Nephron progenitor cell (in vitro differentiated cells): Measurements from ENCODE around the gene RBBP5.

Experiments
- DNase-seq: peaks from one replicate; pipeline ENCODE4 v3.0.0; 2021
- H3K27ac Mint-ChIP-seq: 2 replicates; pipeline ENCODE4 v1.8.0; 2021; ENCODE audit warnings: mild to moderate bottlenecking, moderate library complexity, mixed read lengths
- H3K27me3 Mint-ChIP-seq: 2 replicates; pipeline ENCODE4 v1.8.0; 2021; ENCODE audit warnings: mild to moderate bottlenecking, low read depth, mixed read lengths; ENCODE audit not compliant: poor library complexity
- H3K36me3 Mint-ChIP-seq: 2 replicates; pipeline ENCODE4 v1.8.0; 2021; ENCODE audit warnings: low read depth, mixed read lengths
- H3K4me1 Mint-ChIP-seq: 2 replicates; pipeline ENCODE4 v1.8.0; 2021; ENCODE audit warnings: mixed read lengths
- H3K4me3 Mint-ChIP-seq: 2 replicates; pipeline ENCODE4 v1.8.0; 2021; ENCODE audit warnings: mild to moderate bottlenecking, moderate library complexity, mixed read lengths
- H3K9me3 Mint-ChIP-seq: 2 replicates; pipeline ENCODE4 v1.8.0; 2021; ENCODE audit warnings: mild to moderate bottlenecking, moderate library complexity, mixed read lengths
- CTCF ChIP-seq: fragments of 200-600 bp; sonication (generic); IDR thresholded peaks from 2 replicates; pipeline ENCODE4 v1.5.0; 2021; ENCODE audit warnings: antibody characterized with exemption

RBBP5 gene

GRCh38 chr1:205140113-205140512, 18.3 kb upstream of the RBBP5 start:
- Mint-ChIP-seq H3K27me3 (peaks cover 10% of the 10 kb centered on the region), H3K27ac (no peak overlapping the region), H3K36me3 (peaks cover 9% of the 10 kb centered on the region), H3K9me3 (peaks cover 16% of the 10 kb centered on the region), H3K4me1 (no peaks in the 10 kb centered on the region), H3K4me3 (no peak overlapping the region)
- DNase-seq: no peak
- no peak for TF ChIP-seq CTCF

- no peak overlapping the region for H3K4me3 Mint-ChIP-seq
- no peak for DNase-seq
- peaks cover 9% of the 10 kb centered on the region for H3K36me3 Mint-ChIP-seq
- H3K27me3 Mint-ChIP-seq: peaks cover 11% of the 10 kb centered on the region
- no peak overlapping the region for H3K27ac Mint-ChIP-seq
- H3K9me3 Mint-ChIP-seq: peaks cover 16% of the 10 kb centered on the region
- no peak for TF ChIP-seq CTCF
- H3K4me1 Mint-ChIP-seq: no peaks in the 10 kb centered on the region
These were observed 16.1 kb upstream of the RBBP5 start for GRCh38 chr1:205137901-205138300.

- H3K27ac Mint-ChIP-seq: no peak overlapping the region
- no peaks in the 10 kb centered on the region for H3K4me1 Mint-ChIP-seq
- H3K36me3 Mint-ChIP-seq: no peaks in the 10 kb centered on the region
- DNase-seq: no peak
- H3K9me3 Mint-ChIP-seq: peaks cover 5% of the 10 kb centered on the region
- peaks cover 29% of the 10 kb centered on the region for H3K27me3 Mint-ChIP-seq
- no peak for TF ChIP-seq CTCF
- H3K4me3 Mint-ChIP-seq: no peak overlapping the region
These were observed 11.5 kb upstream of the RBBP5 start for GRCh38 chr1:205133287-205133686.

- H3K27me3 Mint-ChIP-seq: peaks cover 30% of the 10 kb centered on the region
- H3K27ac Mint-ChIP-seq: no peak overlapping the region
- no peaks in the 10 kb centered on the region for H3K4me1 Mint-ChIP-seq
- H3K4me3 Mint-ChIP-seq: no peak overlapping the region
- DNase-seq: no peak
- no peaks in the 10 kb centered on the region for H3K36me3 Mint-ChIP-seq
- no peak for TF ChIP-seq CTCF
- no peaks in the 10 kb centered on the region for H3K9me3 Mint-ChIP-seq
These were observed 7.8 kb upstream of the RBBP5 start for GRCh38 chr1:205129447-205130029.

- TF ChIP-seq CTCF: no peak
- Mint-ChIP-seq H3K36me3 (no peaks in the 10 kb centered on the region), H3K4me3 (no peak overlapping the region), H3K27ac (no peak overlapping the region), H3K9me3 (no peaks in the 10 kb centered on the region), H3K27me3 (peaks cover 30% of the 10 kb centered on the region), H3K4me1 (no peaks in the 10 kb centered on the region)
- no peak for DNase-seq
These were observed 6.3 kb upstream of the RBBP5 start for GRCh38 chr1:205128050-205128449.

GRCh38 chr1:205127646-205128045, 5.9 kb upstream of the RBBP5 start:
- H3K4me3 Mint-ChIP-seq: no peak overlapping the region
- peaks cover 26% of the 10 kb centered on the region for H3K27me3 Mint-ChIP-seq
- H3K27ac Mint-ChIP-seq: no peak overlapping the region
- no peak for TF ChIP-seq CTCF
- DNase-seq: no peak
- no peaks in the 10 kb centered on the region for H3K36me3 Mint-ChIP-seq
- H3K9me3 Mint-ChIP-seq: no peaks in the 10 kb centered on the region
- H3K4me1 Mint-ChIP-seq: peaks cover 4% of the 10 kb centered on the region
